Osteocyte (in vitro differentiated cells): ENCODE measurements around the gene CTTNBP2. TPM values are rescaled to one million over a fixed set of nuclear protein-coding genes. Genes with fewer than 3 reads are reported as not detected.

Experiments
- DNase-seq: peaks from one replicate; pipeline ENCODE4 v3.0.0; 2021; ENCODE audit warnings: mixed read lengths; ENCODE audit not compliant: unreplicated experiment; ENCODE audit errors: extremely low spot score
- H3K27ac Mint-ChIP-seq: one replicate; pipeline ENCODE4 v1.8.0; 2021; ENCODE audit warnings: mild to moderate bottlenecking, mixed read lengths; ENCODE audit not compliant: unreplicated experiment
- H3K27me3 Mint-ChIP-seq: one replicate; pipeline ENCODE4 v1.8.0; 2021; ENCODE audit warnings: mixed read lengths; ENCODE audit not compliant: unreplicated experiment
- H3K36me3 Mint-ChIP-seq: one replicate; pipeline ENCODE4 v1.8.0; 2021; ENCODE audit warnings: mixed read lengths; ENCODE audit not compliant: unreplicated experiment
- H3K4me1 Mint-ChIP-seq: one replicate; pipeline ENCODE4 v1.8.0; 2021; ENCODE audit warnings: mixed read lengths; ENCODE audit not compliant: unreplicated experiment
- H3K4me3 Mint-ChIP-seq: one replicate; pipeline ENCODE4 v1.8.0; 2021; ENCODE audit warnings: mild to moderate bottlenecking, moderate library complexity, mixed read lengths; ENCODE audit not compliant: unreplicated experiment
- H3K9me3 Mint-ChIP-seq: one replicate; pipeline ENCODE4 v1.8.0; 2021; ENCODE audit warnings: mixed read lengths; ENCODE audit not compliant: unreplicated experiment
- CTCF ChIP-seq: fragments of 200-600 bp; sonication (generic); IDR thresholded peaks from 2 replicates; pipeline ENCODE4 v1.5.0; 2021; ENCODE audit warnings: antibody characterized with exemption, mild to moderate bottlenecking, moderate library complexity
- total RNA-seq: library from RNA; stranded (reverse); gene quantifications from 2 replicates; pipeline ENCODE4 v1.2.1, GENCODE V29; 2021

The CTTNBP2 gene
- total RNA-seq, 1 donor from 2014 or later: 2.3 TPM

- DNase-seq: no peak
- peaks cover 7% of the 10 kb centered on the region for H3K4me1 Mint-ChIP-seq
- H3K4me3 Mint-ChIP-seq: no peak overlapping the region
- no peaks in the 10 kb centered on the region for H3K9me3 Mint-ChIP-seq
- no peaks in the 10 kb centered on the region for H3K27me3 Mint-ChIP-seq
- no peak overlapping the region for H3K27ac Mint-ChIP-seq
- no peaks in the 10 kb centered on the region for H3K36me3 Mint-ChIP-seq
- no peak for TF ChIP-seq CTCF
Observed at GRCh38 chr7:117769085-117769484, 104.2 kb downstream of the CTTNBP2 start.

- Mint-ChIP-seq H3K36me3 (no peaks in the 10 kb centered on the region), H3K27me3 (no peaks in the 10 kb centered on the region), H3K27ac (no peak overlapping the region), H3K9me3 (no peaks in the 10 kb centered on the region), H3K4me3 (no peak overlapping the region), H3K4me1 (peaks cover 7% of the 10 kb centered on the region)
- DNase-seq: no peak
- TF ChIP-seq CTCF: no peak
Observed at GRCh38 chr7:117767951-117768350, 105.3 kb downstream of the CTTNBP2 start.

- H3K27ac Mint-ChIP-seq: no peak overlapping the region
- DNase-seq: no peak
- no peak for TF ChIP-seq CTCF
- no peak overlapping the region for H3K4me3 Mint-ChIP-seq
- H3K9me3 Mint-ChIP-seq: no peaks in the 10 kb centered on the region
- H3K36me3 Mint-ChIP-seq: no peaks in the 10 kb centered on the region
- H3K27me3 Mint-ChIP-seq: no peaks in the 10 kb centered on the region
- peaks cover 7% of the 10 kb centered on the region for H3K4me1 Mint-ChIP-seq
Observed at GRCh38 chr7:117766913-117767312, 106.3 kb downstream of the CTTNBP2 start.

- Mint-ChIP-seq H3K27me3 (no peaks in the 10 kb centered on the region), H3K36me3 (no peaks in the 10 kb centered on the region), H3K4me3 (no peak overlapping the region), H3K4me1 (peaks cover 2% of the 10 kb centered on the region), H3K9me3 (no peaks in the 10 kb centered on the region), H3K27ac (no peak overlapping the region)
- TF ChIP-seq CTCF: no peak
- DNase-seq: no peak
Observed at GRCh38 chr7:117764031-117764430, 109.2 kb downstream of the CTTNBP2 start.

GRCh38 chr7:117762055-117762454 lies 111.2 kb downstream of the CTTNBP2 start:
- no peaks in the 10 kb centered on the region for H3K36me3 Mint-ChIP-seq
- H3K4me3 Mint-ChIP-seq: no peak overlapping the region
- no peaks in the 10 kb centered on the region for H3K4me1 Mint-ChIP-seq
- TF ChIP-seq CTCF: no peak
- H3K9me3 Mint-ChIP-seq: no peaks in the 10 kb centered on the region
- no peak overlapping the region for H3K27ac Mint-ChIP-seq
- DNase-seq: no peak
- H3K27me3 Mint-ChIP-seq: no peaks in the 10 kb centered on the region
